Measurements from ENCODE around the gene GTF3C4.

The GTF3C4 gene

DNA sequence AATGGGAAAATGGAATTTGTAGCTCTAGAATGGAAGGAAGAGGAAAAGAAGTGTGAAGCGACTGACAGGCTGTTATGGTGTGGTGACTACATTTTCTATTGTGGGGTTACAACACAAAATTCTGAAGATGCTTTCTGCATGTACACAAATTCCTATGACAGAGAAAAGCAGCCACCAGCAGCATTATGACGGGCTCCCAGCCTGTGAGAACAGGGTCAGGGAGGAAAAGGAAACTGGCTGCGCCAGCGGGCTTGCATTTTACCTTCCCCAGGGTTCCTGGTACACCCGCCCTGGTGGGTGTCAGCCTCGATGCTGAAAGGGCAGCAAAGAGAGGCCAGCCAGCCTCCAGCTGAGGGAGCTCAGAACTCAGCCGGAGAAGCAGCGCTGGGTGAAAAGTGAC is 41.5 kb upstream of the GTF3C4 start:
- TF ChIP-seq, protein P1, sequence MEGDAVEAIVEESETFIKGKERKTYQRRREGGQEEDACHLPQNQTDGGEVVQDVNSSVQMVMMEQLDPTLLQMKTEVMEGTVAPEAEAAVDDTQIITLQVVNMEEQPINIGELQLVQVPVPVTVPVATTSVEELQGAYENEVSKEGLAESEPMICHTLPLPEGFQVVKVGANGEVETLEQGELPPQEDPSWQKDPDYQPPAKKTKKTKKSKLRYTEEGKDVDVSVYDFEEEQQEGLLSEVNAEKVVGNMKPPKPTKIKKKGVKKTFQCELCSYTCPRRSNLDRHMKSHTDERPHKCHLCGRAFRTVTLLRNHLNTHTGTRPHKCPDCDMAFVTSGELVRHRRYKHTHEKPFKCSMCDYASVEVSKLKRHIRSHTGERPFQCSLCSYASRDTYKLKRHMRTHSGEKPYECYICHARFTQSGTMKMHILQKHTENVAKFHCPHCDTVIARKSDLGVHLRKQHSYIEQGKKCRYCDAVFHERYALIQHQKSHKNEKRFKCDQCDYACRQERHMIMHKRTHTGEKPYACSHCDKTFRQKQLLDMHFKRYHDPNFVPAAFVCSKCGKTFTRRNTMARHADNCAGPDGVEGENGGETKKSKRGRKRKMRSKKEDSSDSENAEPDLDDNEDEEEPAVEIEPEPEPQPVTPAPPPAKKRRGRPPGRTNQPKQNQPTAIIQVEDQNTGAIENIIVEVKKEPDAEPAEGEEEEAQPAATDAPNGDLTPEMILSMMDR (IDR thresholded peaks at IDR 0.05) = no peak
- no peaks in the 10 kb centered on the region for H3K27me3 ChIP-seq
- no peak for DNase-seq
- no peak overlapping the region for H3K4me3 ChIP-seq
- peaks cover 61 to 76% (median 61%) of the 10 kb centered on the region in 3 donors for H3K36me3 ChIP-seq
- intact Hi-C loops (cut with DNase I; ENCODE audit: low total_unique reads) = no loop called here
- H3K9me3 ChIP-seq = no peaks in the 10 kb centered on the region
- no peak overlapping the region for H3K27ac ChIP-seq
- no peaks in the 10 kb centered on the region for H3K4me1 ChIP-seq

- intact Hi-C loops (cut with DNase I; ENCODE audit: low total_unique reads) = no loop called here
- H3K4me1 ChIP-seq = no peaks in the 10 kb centered on the region
- no peak for DNase-seq
- H3K36me3 ChIP-seq = peaks cover 54 to 64% (median 56%) of the 10 kb centered on the region in 3 donors
- no peaks in the 10 kb centered on the region for H3K9me3 ChIP-seq
- no peak overlapping the region for H3K4me3 ChIP-seq
- no peak overlapping the region for H3K27ac ChIP-seq
- TF ChIP-seq, protein P1 (IDR thresholded peaks at IDR 0.05) = no peak
- H3K27me3 ChIP-seq = no peaks in the 10 kb centered on the region
Measured at GRCh38 chr9:132630116-132630515, 40.1 kb upstream of the GTF3C4 start.

GRCh38 chr9:132630811-132631210 is 39.5 kb upstream of the GTF3C4 start:
- Histone ChIP-seq H3K4me3 (no peak overlapping the region), H3K27me3 (no peaks in the 10 kb centered on the region), H3K36me3 (peaks cover 49 to 66% (median 49%) of the 10 kb centered on the region in 3 donors), H3K27ac (no peak overlapping the region), H3K9me3 (no peaks in the 10 kb centered on the region), H3K4me1 (no peaks in the 10 kb centered on the region)
- no peak for DNase-seq
- TF ChIP-seq, protein P1 (IDR thresholded peaks at IDR 0.05) = no peak
- intact Hi-C loops (cut with DNase I; ENCODE audit: low total_unique reads) = no loop called here

GRCh38 chr9:132631280-132631679 is 39.0 kb upstream of the GTF3C4 start:
- H3K4me3 ChIP-seq = no peak overlapping the region
- intact Hi-C loops (cut with DNase I; ENCODE audit: low total_unique reads) = no loop called here
- TF ChIP-seq, protein P1 (IDR thresholded peaks at IDR 0.05) = no peak
- no peaks in the 10 kb centered on the region for H3K27me3 ChIP-seq
- no peaks in the 10 kb centered on the region for H3K4me1 ChIP-seq
- DNase-seq = no peak
- no peaks in the 10 kb centered on the region for H3K9me3 ChIP-seq
- H3K27ac ChIP-seq = no peak overlapping the region
- peaks cover 44 to 66% (median 50%) of the 10 kb centered on the region in 3 donors for H3K36me3 ChIP-seq

DNA sequence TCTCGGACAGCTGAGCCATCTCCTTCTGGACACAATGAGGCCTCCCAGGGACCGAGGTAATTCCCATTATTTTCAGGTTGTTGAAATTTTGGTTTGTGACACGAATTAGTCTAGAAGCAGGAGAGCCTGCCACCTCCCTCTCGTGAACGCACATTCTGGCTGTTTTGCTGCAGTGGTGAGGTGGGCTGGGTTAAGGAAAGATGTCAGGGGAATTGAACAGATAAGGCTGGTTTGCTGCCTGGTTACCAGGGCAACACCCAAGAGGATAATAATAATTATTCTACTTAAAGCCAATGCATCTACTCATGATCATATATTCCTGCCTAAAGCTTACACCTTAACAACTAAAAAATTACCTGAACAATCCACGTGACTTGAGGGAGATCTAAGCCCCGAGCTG is 38.6 kb upstream of the GTF3C4 start:
- TF ChIP-seq, protein P1 (IDR thresholded peaks at IDR 0.05) = no peak
- Histone ChIP-seq H3K4me1 (no peaks in the 10 kb centered on the region), H3K4me3 (no peak overlapping the region), H3K27ac (no peak overlapping the region), H3K27me3 (no peaks in the 10 kb centered on the region), H3K9me3 (no peaks in the 10 kb centered on the region), H3K36me3 (peaks cover 40 to 66% (median 54%) of the 10 kb centered on the region in 3 donors)
- intact Hi-C loops (cut with DNase I; ENCODE audit: low total_unique reads) = no loop called here
- no peak for DNase-seq
